NCI-H774 (cell line): ENCODE data around the gene SMIM35.
"Not testable (repeated sequence)": the region's sequence is repeated elsewhere in the genome, so short reads cannot be mapped to it uniquely, and the experiment has no call there.

ENCODE experiments used
- DNase-seq: peaks from one replicate; lab custom pipeline; 2025; lab: John Stamatoyannopoulos, UW

Gene SMIM35

DNA sequence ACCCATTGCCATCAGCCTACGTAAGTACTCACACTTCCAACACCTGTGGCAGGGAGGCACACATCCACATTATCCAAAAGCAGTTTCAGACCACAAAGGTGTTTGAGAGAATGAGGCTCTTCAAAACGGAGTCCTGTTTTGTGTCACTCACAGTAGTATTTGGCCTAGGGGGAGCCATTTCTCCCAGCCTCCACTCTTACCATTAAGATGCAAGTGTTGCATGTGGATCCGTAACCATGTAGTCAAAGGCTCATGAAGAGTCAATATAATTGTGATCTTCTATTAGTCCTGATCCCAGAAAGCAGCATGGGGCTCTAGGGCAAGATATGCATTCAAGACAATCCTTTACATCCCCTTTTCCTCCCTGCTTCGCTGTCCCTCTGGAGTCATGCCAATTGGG lies 59.1 kb downstream of the SMIM35 start:
- no peak for DNase-seq

DNA sequence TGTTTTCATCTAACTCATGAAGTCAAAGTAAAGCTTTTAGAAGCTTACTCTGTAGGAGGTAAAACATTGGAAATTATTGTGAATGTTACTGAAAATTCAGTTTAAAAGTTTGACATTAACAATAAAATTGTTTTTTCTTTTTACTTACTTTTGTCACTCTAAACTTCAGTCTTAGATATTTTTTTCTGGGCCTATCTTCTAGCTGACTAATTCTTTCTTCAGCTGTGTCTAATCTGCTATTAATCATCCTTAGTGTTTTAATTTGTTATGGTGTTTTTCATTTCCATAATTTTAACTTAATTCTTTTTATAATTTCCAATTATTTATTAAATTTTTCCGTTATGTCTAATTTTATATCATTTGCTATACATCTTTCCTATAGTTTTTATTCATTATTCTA lies 65.6 kb downstream of the SMIM35 start:
- no peak for DNase-seq

DNA sequence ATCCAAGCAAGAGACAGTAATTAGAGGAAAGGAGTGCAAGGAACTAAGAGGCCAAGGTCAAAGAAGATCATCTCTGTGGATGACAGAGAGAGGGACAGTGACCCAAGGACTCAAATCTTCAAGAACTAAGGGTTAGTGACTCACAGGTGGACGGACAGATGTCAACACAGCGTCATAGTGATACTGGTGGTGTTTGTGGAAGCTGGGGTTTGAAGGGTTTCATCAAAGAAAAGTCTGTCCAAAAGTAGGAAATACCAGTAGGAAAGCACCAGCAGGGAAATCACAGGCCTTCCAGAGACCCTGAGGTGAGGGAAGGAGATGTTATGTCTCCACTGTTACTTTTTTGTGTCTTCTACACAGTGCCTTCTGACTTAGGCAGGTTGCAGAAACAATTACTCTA lies 68.4 kb downstream of the SMIM35 start:
- no peak for DNase-seq

DNA sequence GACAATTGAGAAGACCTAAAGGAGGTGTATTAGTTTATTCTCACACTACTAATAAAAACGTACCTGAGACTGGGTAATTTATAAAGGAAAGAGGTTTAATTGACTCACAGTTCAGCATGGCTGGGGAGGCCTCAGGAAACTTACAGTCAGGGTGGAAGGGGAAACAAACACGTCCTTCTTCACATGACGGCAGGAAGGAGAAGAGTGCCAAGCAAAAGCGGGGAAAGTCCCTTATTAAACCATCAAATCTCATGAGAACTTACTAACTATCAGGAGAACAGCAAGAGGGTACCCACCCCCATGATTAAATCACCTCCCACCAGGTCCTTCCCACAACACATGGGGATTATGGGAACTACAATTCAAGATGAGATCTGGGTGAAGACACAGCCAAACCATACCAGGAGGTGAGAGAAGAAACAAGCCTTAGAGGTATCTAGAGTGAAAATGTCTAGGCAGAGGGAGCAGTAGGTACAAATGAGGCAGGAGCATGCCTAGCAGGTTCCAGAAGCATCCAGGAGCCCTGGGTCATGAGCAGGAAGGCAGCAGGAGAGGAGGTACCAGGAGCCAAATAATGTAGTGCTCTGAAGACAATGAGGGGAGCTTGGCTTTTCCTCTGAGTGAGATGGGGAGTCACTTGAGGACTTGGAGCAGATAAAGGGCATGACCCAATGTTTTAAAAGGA lies 69.0 kb downstream of the SMIM35 start:
- no peak for DNase-seq

DNA sequence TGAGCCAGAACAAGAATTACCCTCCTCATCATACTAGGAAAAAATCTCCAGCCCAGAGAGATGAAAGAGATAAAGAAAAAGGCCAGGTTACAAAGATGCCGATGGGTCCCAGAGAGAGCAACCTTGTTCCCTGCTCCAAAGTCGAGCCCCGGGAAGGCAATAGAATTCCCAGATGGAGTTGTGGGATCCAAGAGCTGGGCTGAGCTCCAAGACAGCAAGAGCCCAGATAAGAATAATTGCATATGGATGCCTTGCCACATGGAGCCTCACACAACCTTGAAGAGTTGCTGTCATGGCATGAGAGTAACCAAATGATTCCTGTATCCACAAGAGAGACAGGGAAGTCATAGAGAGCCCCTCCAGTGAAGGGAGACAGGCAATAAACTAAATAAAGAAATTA lies 69.7 kb downstream of the SMIM35 start:
- DNase-seq, result no peak

DNA sequence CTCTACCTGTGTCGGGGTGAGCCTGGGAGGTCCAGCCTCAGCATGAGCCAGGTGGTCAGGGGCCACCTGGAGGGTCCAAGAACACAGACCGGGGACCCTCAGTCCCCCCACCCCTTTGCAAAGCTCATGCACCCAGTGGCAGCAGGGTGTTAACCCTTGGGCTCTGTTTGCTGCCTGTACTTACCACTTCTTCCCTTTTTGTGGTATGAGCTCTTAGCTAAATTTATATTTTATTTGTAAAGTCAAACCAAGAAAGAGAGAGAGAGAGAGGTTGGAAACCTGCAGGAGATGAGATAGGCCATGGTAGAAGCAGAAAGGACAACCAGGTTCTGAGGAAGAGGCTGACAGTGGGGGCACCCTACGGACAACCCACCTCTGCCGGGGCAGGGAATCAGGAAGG lies 70.7 kb downstream of the SMIM35 start:
- no peak for DNase-seq

DNA sequence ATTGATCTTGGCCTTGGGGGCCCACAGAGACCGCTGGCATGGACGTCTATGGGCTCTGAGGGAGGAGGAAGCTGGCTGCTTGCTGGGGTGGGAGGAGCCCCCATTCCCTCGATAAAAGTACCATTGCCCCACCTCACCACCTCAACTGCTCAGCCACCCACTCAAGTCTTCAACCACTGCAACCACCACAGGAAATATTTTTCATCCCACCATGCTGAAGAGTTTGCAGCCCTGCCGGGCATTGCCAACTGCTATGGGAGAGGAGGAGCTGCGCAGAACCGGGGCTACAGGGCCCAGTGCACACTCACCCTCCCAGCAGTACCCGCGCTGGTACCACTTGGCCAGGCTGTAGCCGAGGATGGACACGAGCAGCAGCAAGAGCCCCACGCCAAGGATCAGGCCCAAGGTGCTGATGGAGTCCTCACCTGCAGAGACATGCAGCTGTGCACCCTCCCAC lies 71.3 kb downstream of the SMIM35 start:
- no peak for DNase-seq

DNA sequence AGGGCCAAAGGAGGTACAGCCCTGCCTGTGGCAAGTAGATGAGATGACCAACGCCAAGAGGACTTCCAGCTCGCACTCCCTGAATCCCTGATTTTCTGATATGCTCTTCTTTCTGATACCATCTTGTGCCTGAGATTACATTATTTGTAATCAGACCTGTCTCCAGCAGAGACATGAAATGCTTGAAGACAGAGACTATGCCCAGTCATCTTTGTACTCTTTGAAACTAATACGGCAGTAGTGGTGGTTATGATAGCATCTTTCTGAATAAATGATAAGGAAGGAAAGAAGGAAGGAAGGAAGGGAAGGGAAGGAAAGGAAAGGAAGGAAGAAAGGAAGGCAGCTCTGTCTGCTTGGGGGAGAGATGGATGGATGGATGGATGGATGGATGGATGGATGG lies 72.7 kb downstream of the SMIM35 start:
- no peak for DNase-seq

DNA sequence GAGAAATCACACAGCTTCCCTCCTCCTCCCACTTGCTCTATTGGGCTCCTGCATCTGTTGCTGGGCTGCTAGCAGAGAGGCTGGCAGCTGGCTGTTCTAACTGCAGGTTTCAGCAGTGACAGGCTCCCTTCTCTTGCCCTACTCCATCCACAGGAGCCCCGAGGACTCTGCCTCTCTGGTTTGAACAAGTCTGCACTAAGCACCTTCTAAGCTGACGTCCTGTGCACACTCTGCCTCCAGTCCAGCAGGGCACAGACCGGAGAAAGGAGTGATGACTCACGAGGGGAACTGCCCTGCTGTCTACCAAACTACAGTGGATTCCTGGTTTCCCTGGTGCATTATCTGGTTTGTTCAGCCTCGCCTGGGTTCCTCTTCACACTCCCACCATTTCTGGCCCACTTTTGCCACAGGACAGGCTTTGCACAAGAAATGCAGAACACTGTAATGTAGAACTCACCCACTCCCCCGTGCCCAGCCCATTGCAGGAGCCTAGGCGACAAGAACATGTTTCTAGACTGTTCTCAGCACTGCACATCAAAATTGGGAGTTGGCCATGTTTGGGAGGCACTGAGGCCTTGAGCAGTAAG lies 74.6 kb downstream of the SMIM35 start:
- no peak for DNase-seq

DNA sequence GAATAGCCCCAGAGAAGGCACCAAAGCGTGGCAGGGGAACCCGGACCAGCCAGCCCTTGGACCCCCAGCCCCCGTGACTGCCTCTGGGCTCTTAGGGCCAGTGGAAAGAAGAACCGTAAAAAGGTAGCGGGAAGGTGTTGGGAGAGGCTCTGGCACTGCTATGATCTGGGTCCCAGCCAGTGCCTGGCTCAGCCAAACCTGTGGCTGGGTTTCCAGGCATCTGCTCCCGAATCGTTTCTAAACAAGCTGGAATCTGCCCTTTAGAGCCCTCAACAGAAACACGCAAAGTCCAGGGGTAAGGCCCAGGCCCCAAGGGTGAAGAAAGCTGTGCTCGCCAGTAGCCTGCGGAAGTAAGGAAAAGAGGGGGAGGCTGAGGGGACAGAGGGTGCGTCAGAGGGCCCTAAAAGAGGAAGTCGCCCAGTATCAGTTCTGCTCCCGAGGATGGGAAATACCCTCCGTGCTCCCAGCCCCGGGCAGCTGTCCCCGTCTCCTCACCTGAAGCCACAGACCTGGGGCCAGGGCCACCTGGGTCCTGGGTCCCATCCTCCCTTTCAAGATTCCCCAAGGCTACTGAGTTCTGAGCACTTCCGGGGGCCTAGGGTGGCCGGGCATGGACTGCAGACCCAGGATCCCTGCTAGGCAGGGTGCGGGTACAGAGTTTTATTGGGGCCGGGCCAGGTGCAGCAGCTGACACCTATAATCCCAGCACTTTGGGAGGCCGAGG lies 75.9 kb downstream of the SMIM35 start:
- DNase-seq, result no peak

DNA sequence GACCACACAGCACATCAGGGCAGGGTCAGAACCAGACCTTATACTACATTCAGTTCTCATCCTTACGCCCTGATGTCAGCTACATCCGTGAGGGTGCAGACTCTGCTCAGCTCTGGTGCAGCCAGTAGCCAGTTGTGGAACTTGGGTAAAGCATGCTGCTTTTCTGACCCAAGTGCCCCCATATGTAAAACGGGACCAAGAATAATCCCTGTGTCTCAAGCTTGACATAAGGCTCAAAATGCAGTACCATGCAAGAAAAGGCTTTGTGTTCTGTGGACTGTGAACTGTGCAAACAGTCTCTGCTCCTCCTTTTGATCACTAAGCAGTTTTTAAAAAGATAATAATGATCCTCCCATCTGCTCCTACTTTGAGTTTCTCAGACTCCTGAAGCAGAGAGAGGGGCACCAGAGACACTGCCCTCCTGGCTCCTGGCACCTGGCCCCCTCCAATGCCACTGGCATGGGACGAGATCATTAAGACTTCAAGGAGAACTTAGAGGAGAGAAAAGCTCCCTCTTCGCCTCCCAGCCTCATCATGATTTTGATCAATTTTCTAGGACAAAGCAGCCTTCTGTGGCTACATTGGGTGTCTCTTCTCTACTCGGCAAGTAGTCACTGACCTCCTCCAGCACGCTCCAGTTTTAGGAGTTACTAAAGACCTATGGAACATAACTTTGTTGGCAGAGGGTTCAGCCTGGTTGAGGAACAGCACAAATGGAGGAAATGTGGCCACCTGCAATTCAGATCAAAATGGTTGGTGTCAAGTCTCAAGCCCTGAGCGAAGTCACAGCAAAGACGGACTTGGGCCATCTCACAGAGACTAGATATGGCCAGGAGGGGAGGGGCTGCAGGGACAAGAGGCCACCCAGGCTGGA lies 76.7 kb downstream of the SMIM35 start:
- DNase-seq, result no peak

DNA sequence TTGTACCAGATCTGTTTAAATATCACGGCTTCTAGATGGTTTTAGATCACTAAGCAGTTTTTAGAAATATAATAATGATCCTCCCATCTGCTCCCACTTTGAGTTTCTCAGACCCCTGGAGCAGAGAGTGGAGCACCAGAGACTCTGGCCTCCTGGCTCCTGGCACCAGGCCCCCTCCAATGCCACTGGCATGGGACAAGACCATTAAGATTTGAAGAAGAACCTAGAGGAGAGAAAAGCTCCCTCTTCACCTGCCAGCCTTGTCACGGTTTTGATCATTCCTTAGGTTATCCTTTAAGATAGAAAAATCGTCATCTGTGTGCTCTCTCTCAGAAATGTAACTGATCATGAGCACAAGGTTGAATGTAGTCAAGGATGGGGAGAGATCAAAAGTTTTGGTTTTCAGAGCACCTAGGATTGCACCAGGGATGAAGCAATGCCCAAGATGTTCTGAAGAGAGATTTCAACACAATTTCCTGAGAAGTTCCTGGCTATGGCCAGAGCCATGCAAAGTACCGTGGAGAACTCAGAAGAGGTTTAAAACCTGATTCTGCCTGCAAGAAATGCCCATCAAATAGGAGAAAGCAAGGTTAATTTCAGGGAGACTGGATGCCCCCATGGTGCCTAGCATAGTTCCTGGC lies 78.4 kb downstream of the SMIM35 start:
- DNase-seq, result no peak

DNA sequence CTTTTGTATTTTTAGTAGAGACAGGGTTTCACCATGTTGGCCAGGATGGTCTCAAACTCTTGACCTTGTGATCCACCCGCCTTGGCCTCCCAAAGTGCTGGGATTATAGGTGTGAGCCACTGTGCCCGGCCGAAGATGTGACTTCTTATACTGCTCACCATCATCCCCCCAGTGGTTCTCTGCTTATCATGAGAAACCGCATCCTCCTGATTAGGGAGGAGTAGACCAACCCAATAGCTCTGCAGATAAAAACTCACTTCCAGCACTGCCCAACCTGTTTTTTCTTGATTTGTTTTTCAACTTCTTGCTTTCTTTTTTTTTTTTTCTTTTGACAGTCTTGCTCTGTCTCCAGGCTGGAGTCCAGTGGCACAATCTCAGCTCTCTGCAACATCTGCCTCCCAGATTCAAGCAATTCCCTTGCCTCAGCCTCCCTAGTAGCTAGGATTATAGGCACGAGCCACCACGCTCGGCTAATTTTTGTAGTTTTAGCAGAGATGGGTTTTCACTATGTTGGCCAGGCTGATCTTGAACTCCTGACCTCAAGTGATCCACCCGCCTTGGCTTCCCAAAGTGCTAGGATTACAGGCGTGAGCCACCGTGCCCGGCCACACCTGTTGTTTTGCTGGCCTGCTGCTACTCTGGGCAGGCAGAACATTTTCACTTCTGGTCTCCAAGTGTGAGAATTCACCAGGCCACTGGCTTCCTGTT lies 79.0 kb downstream of the SMIM35 start:
- DNase-seq, result not testable (repeated sequence)

DNA sequence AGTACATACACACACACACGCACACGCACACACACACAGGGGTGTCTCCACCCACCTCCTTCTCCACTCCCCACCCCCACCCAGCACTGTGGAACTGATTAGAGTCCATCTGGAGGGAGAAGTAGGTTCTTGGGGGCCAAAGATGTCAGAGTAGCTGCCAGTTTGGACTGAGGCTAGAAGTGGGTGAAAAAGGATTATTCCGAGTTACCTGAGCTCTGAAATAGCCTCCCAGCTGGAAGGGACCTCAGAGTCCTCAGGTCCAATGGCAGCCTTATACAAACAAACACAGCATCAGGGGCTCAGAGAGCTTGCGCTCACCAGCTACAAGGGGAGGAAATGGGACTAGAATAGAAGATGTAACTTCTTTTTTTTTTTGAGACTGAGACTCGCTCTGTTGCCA lies 79.7 kb downstream of the SMIM35 start:
- DNase-seq, result no peak

DNA sequence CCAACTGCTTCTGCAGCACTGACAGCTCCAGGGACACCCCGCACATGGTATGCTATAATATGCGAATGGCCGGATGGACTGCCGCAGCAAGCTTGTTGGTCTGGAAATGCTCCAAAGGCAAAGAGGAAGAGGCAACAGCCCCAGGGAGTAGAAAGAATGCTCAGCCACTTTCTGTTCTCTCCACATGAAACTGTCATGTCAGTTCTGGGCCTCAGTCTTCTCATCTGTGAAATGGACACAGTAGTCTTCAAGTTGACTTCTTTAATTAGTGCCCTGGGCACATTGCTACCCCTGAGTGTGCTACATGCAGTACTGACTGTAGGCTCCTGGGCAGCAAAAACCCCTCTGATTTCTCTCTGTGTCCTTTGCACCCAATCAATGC lies 80.6 kb downstream of the SMIM35 start:
- DNase-seq, result no peak

DNA sequence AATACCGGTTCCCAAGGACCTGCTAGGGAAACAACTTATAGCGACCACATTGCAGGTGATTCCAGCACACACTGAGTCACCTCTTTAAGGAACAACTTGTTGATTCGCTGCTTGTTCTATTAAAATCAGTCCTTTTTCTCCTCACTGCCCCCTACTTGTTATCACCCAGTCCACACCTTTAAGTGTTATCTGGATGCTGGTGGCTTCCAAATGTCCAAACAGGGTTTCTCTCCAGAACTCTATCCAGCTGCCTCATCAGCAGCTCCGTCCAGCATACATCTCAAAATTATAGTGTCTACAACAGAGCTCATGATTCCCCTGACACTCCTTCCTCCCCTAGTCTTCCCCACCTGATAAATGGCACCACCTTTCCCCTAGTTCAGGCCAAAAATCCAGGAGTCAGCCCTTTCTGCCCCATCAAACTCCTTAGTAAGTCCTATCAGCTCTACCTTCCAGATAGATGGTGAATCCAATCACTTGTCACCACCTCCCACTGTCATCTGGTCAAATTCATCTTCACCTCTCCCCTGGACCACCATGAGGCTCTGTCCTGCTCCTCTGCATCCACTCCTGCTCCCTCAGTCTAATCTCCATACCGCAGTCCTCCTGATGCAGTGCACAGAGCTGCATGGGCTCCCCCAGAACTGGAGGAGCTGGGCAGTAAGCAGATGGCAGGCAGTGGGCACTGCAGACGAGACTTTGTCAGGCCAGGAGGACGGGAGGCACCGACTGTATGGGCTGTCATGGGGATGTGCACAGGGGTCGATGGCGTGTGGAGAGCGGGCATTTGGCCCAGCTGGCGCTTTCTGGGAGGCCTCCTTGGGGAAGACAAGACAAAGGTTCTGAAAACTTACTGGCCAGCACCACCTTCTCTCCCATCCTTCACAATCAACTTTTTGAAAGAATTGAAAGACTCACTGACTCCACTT lies 81.3 kb downstream of the SMIM35 start:
- DNase-seq, result no peak

DNA sequence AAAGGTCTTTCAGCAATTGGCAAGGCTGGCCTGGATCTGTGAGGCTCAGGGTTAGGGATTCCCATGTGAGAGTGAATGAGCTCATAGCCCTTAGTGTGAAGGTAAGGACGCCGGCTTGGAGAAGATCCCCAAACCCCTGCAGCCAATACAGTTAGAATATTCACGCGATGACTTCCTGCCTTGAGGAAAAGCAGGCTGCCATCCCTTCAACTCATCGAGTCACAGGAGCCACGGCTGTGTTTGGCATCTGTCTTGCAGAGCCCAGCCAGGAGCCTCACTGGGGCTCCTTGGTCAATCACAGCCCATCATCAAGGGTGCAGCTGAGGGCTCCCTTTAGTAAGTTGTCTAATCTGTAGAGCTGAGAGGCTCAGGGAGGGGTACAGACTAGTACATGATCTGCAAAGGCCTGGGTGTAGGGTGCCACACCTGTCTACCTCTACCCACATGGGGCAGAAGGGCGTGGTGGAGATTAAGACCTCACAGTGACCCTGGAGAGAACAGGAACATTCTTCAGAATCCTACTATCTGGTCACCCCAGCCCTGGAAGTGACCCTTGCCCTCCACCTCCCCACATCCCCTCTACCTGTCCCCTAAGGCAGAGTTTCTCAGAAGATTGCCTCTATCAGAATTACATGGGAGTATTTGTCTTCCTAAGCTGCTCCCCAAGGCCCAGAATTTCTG lies 82.1 kb downstream of the SMIM35 start:
- no peak for DNase-seq

DNA sequence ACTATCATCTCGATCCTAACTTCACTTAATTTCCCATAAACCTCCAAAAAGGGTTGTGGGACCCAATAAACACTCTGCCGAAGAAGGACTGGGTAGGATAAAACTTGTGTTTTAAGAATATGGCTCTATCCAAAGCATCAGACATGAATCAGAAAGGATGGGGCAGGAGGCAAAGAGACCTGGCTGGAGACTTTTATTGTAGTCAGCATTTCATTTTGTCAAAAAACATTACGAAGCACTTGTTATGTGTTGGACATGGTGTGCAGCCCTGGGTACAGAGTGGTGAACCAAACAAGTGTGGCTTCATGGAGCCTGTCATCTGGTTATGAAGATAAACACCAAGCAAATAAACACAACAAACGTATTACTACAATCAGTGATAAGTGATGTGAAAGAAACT lies 83.3 kb downstream of the SMIM35 start:
- no peak for DNase-seq

DNA sequence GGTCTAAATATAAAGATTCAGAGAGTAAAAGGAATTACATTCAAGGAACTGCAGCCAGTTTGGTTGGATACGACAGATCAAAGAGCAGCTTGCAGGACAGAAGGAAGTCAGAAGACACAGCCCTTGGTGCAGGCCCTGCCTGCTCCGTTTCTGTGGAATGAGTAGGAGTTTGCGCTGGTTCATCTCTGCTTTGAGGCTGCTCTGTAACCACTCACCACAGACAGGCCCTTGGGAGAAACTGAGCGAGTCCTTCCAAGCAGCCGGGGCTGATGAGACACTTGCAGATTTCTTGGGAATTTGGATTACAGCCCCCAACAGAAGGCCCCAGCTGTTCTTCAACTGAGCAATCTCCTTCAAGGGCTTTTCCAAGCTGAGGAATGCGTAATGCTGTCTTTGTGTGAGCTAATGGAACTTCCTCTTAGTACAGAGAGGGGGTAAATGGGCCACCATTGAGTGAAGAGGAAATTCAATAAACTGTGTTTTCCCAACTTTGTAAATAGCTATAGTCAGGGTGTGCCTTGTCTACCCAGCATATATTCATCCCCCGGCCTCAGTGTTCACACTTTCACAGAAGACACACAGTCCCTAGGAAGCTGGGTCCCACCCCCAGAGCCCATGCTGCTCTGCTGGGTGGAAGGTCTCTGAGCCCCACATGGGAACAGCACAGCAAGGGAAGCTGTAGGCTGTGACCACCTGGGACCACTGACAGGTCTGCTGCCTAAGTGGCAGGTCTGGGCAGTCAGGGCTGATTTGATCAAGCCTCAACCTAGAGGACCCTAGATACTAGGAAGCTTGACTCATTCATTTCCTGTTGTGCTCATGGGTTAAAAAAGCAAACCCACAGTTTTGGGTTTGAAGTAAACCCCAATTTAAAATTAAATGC lies 84.0 kb downstream of the SMIM35 start:
- DNase-seq, result no peak
